Gastroesophageal sphincter (tissue), 3 donors: ENCODE data around the gene PNO1.

Source experiments
- EP300 ChIP-seq: sonication (generic); formaldehyde crosslinking; IDR thresholded peaks from one replicate; pipeline ENCODE4 v1.6.1; 2017; ENCODE audit warnings: antibody characterized with exemption, mild to moderate bottlenecking
- POLR2A ChIP-seq, 2 donors: fragments of 450-650 bp; IDR thresholded peaks; one replicate each; pipeline ENCODE4 v1.6.1; 2017; ENCODE audit warnings: antibody characterized with exemption in 2 of 2, mild to moderate bottlenecking in 2 of 2, moderate library complexity in 1 of 2
- TF ChIP-seq, protein P1 (sequence below), 4 experiments: fragments of 200-600 bp in 2 of 4; fragments of 450-650 bp in 2 of 4; sonication (generic) in 1 of 4; IDR thresholded peaks; one replicate each; pipeline ENCODE4 v1.5.1; 2017 to 2019; ENCODE audit warnings: antibody characterized with exemption in 4 of 4, mild to moderate bottlenecking in 2 of 4, moderate library complexity in 2 of 4

DNA sequence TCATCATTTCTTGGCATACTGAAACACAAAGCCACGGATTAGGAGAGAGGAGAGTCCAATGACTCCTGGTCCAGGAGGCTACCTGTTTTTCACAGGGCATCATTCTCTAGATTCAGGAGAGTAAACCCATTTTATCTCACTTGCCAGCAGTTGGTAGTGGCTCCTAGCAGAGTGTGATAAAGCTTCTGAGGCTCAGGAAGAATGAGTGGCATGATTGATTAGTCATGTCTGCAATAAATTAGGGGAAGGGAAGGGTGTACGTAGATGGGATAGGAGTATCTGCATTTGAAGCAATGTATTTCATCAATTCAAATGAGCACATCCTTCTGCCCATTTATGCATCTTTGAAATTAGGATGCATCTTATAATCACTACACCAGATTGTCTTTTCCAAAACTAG is 31.1 kb upstream of the PNO1 start:
- TF ChIP-seq, protein P1, sequence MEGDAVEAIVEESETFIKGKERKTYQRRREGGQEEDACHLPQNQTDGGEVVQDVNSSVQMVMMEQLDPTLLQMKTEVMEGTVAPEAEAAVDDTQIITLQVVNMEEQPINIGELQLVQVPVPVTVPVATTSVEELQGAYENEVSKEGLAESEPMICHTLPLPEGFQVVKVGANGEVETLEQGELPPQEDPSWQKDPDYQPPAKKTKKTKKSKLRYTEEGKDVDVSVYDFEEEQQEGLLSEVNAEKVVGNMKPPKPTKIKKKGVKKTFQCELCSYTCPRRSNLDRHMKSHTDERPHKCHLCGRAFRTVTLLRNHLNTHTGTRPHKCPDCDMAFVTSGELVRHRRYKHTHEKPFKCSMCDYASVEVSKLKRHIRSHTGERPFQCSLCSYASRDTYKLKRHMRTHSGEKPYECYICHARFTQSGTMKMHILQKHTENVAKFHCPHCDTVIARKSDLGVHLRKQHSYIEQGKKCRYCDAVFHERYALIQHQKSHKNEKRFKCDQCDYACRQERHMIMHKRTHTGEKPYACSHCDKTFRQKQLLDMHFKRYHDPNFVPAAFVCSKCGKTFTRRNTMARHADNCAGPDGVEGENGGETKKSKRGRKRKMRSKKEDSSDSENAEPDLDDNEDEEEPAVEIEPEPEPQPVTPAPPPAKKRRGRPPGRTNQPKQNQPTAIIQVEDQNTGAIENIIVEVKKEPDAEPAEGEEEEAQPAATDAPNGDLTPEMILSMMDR (IDR thresholded peaks at IDR 0.05) = no peak
- TF ChIP-seq POLR2A (IDR thresholded peaks at IDR 0.05) (no peak), EP300 (no peak)
